Measurements from ENCODE around the gene TMEM82.
A peak's percentile ranks its signal among the peaks of the same experiment; 100 is the strongest.
"Not testable (repeated sequence)": the region's sequence is repeated elsewhere in the genome, so short reads cannot be mapped to it uniquely, and the experiment has no call there.

The TMEM82 gene

GRCh38 chr1:15742339-15742801 is at the start of gene TMEM82:
Gene TMEM82, plus strand, starts transcription at chr1:15742499. Its CDS starts 61 bp downstream, at chr1:15742560.
- no peak for DNase-seq

- DNase-seq, result no peak
Observed at GRCh38 chr1:15693371-15693770, 48.9 kb upstream of the TMEM82 start.

- DNase-seq, result peak in 39 of 56 donors; percentile 9 to 80 (median 36)
Observed at GRCh38 chr1:15696956-15697521, 45.3 kb upstream of the TMEM82 start.

- no peak for DNase-seq
Observed at GRCh38 chr1:15698201-15698600, 44.1 kb upstream of the TMEM82 start.

- not testable (repeated sequence) for DNase-seq
Observed at GRCh38 chr1:15699321-15699720, 43.0 kb upstream of the TMEM82 start.

- no peak for DNase-seq
Observed at GRCh38 chr1:15700508-15700907, 41.8 kb upstream of the TMEM82 start.

- no peak for DNase-seq
Observed at GRCh38 chr1:15701784-15702183, 40.5 kb upstream of the TMEM82 start.

GRCh38 chr1:15702722-15703550 is 39.4 kb upstream of the TMEM82 start:
- peak in 3 of 56 donors; percentile 10 to 51 (median 41) for DNase-seq

- DNase-seq, result peak in 53 of 56 donors; percentile 5 to 89 (median 62)
Observed at GRCh38 chr1:15703562-15703961, 38.7 kb upstream of the TMEM82 start.

GRCh38 chr1:15704526-15705183 is 37.6 kb upstream of the TMEM82 start:
- DNase-seq, result no peak

- DNase-seq, result no peak
Observed at GRCh38 chr1:15705184-15705566, 37.1 kb upstream of the TMEM82 start.

- DNase-seq, result no peak
Observed at GRCh38 chr1:15706751-15707150, 35.5 kb upstream of the TMEM82 start.

- DNase-seq, result no peak
Observed at GRCh38 chr1:15707239-15707925, 34.9 kb upstream of the TMEM82 start.

- DNase-seq, result no peak
Observed at GRCh38 chr1:15708486-15709137, 33.7 kb upstream of the TMEM82 start.

GRCh38 chr1:15709226-15709625 is 33.1 kb upstream of the TMEM82 start:
- DNase-seq, result no peak

- DNase-seq, result no peak
Observed at GRCh38 chr1:15712168-15712567, 30.1 kb upstream of the TMEM82 start.

- peak in 37 of 56 donors; percentile 1 to 60 (median 31) for DNase-seq
Observed at GRCh38 chr1:15714406-15715136, 27.7 kb upstream of the TMEM82 start.

- no peak for DNase-seq
Observed at GRCh38 chr1:15717418-15718125, 24.7 kb upstream of the TMEM82 start.

- DNase-seq, result no peak
Observed at GRCh38 chr1:15718199-15718601, 24.1 kb upstream of the TMEM82 start.
